K562 (cell line): ENCODE measurements around the gene MRPL52. TPM values are rescaled to one million over a fixed set of nuclear protein-coding genes. Genes with fewer than 3 reads are reported as not detected.

Experiments used
- ATAC-seq: fragments of 200-7000 bp; cut with Tn5 transposase; 3 replicates; pipeline ENCODE4 v1.9.1; 2020; ENCODE audit warnings: moderate library complexity
- BruUV-seq: library from RNA; stranded (reverse); fragments of 400-500 nt; replicated peaks from 2 replicates; lab custom pipeline; 2021; lab: Mats Ljungman, UMichigan
- CTCF ChIA-PET: fragments of 300-600 bp; formaldehyde crosslinking; extraction: SDS; loops from one replicate; lab custom pipeline; 2021; ENCODE audit warnings: low intra/inter-chr PET ratio; lab: Yijun Ruan, JAX
- POLR2A ChIA-PET: fragments of 300-600, 350-650 bp; sonication (Branson Sonifier 250); formaldehyde crosslinking; extraction: SDS; loops from one replicate; lab custom pipeline; 2021; ENCODE audit warnings: antibody characterized with exemption, inconsistent platforms; lab: Yijun Ruan, JAX
- DNase-seq, 4 experiments: peaks; one replicate each; pipeline versions ENCODE4 v3.0.0 to v3.0.0-alpha.2; 2011 to 2018; ENCODE audit warnings: low spot score in 3 of 4, mixed read lengths in 3 of 4; ENCODE audit errors: extremely low read depth in 1 of 4
- FAIRE-seq: peaks from 2 replicates; lab custom pipeline; 2011; peaks lifted over from hg19 to GRCh38; lab: Jason Lieb, UNC
- H2AFZ ChIP-seq: 2 replicates; pipeline ENCODE4 v1.6.0; 2011; ENCODE audit warnings: low read depth, low read length, control low read depth, inconsistent platforms
- H3K27ac ChIP-seq: fragments of 200-600 bp; 3 replicates; pipeline ENCODE4 v1.8.0; 2011; ENCODE audit warnings: low read depth, mild to moderate bottlenecking, control low read depth, inconsistent platforms, low read length, moderate library complexity, mixed read lengths; ENCODE audit errors: extremely low read depth
- H3K27me3 ChIP-seq, 2 experiments: fragments of 300-600 bp in 1 of 2; 2 replicates in 1 of 2; 3 replicates in 1 of 2; pipeline versions ENCODE4 v1.6.0 to v1.8.0; 2011; ENCODE audit warnings: inconsistent platforms in 2 of 2, low read length in 2 of 2, mild to moderate bottlenecking in 1 of 2, mixed read lengths in 1 of 2, moderate library complexity in 1 of 2; ENCODE audit not compliant: control insufficient read depth in 2 of 2, insufficient read depth in 2 of 2
- H3K36me3 ChIP-seq: fragments of 300-600 bp; 3 replicates; pipeline ENCODE4 v1.8.0; 2011; ENCODE audit warnings: mild to moderate bottlenecking, low read length, inconsistent platforms; ENCODE audit not compliant: control insufficient read depth, insufficient read depth
- H3K4me1 ChIP-seq, 2 experiments: fragments of 200-600 bp in 1 of 2; replicated peaks in 1 of 2; 2 replicates in 1 of 2; 3 replicates in 1 of 2; pipeline versions ENCODE4 v1.5.1 to v1.8.0; 2011; ENCODE audit warnings: inconsistent platforms in 2 of 2, low read length in 2 of 2, mild to moderate bottlenecking in 1 of 2, mixed read lengths in 1 of 2, moderate library complexity in 1 of 2; ENCODE audit not compliant: control insufficient read depth in 2 of 2, insufficient read depth in 2 of 2
- H3K4me2 ChIP-seq: 2 replicates; pipeline ENCODE4 v1.6.1; 2011; ENCODE audit warnings: low read length, control low read depth, inconsistent platforms, mixed read lengths; ENCODE audit not compliant: insufficient read depth
- H3K4me3 ChIP-seq: fragments of 200-600 bp; sonication (generic), shearing (Covaris generic); 2 replicates; pipeline ENCODE4 v1.5.1; 2016; ENCODE audit warnings: control low read depth, inconsistent platforms
- H3K79me2 ChIP-seq: fragments of 200-600 bp; 3 replicates; pipeline ENCODE4 v1.8.0; 2011; ENCODE audit warnings: low read length, inconsistent platforms; ENCODE audit not compliant: control insufficient read depth, insufficient read depth
- H3K9ac ChIP-seq, 2 experiments: 2 replicates each; pipeline versions ENCODE4 v1.6.0 to v1.6.1; 2011; ENCODE audit warnings: low read depth in 2 of 2, low read length in 2 of 2, control low read depth in 1 of 2, inconsistent platforms in 1 of 2, mild to moderate bottlenecking in 1 of 2, mixed read lengths in 1 of 2; ENCODE audit not compliant: insufficient read depth in 1 of 2
- H3K9me1 ChIP-seq: one replicate; pipeline ENCODE4 v1.6.0; 2011; ENCODE audit warnings: inconsistent platforms, mild to moderate bottlenecking, low read length, moderate library complexity; ENCODE audit not compliant: control insufficient read depth, insufficient read depth
- H3K9me3 ChIP-seq: replicated peaks from 2 replicates; pipeline ENCODE4 v1.5.1; 2011; ENCODE audit warnings: low read depth, low read length, inconsistent platforms; ENCODE audit not compliant: control insufficient read depth, insufficient read depth
- H4K20me1 ChIP-seq: replicated peaks from 2 replicates; pipeline ENCODE4 v1.6.1; 2011; ENCODE audit warnings: low read length, inconsistent platforms, mixed read lengths; ENCODE audit not compliant: control insufficient read depth, insufficient read depth
- BRD9 ChIP-seq: fragments of 450-650 bp; IDR thresholded peaks from 2 replicates; pipeline ENCODE4 v1.6.1; 2018; ENCODE audit warnings: low read depth; ENCODE audit not compliant: partially characterized antibody
- CCAR2 ChIP-seq: fragments of 200-400 bp; formaldehyde crosslinking; IDR thresholded peaks from 2 replicates; pipeline ENCODE4 v1.6.1; 2017; ENCODE audit warnings: mild to moderate bottlenecking, low read depth, low read length
- POLR2G ChIP-seq: fragments of 200-400 bp; formaldehyde crosslinking; IDR thresholded peaks from 2 replicates; pipeline ENCODE4 v1.6.1; 2017; ENCODE audit warnings: low read depth, mild to moderate bottlenecking, antibody characterized with exemption, low read length, moderate library complexity
- SAFB ChIP-seq: fragments of 200-400 bp; formaldehyde crosslinking; IDR thresholded peaks from 2 replicates; pipeline ENCODE4 v1.6.1; 2017; ENCODE audit warnings: low read depth, low read length, borderline replicate concordance
- ZBED1 ChIP-seq: IDR thresholded peaks from 2 replicates; pipeline ENCODE4 v1.6.1; 2014
- WGBS: fragments of 100-300 bp; shearing (Covaris generic); methylation state at CpG from one replicate; pipeline ENCODE4 v1.1.6; 2016; ENCODE audit warnings: low coverage, mixed read lengths; ENCODE audit not compliant: insufficient coverage; ENCODE audit errors: missing lambda C conversion rate; 5-methylcytosine and 5-hydroxymethylcytosine counted together
- in situ Hi-C: fragments of 300-500 bp; cut with MboI; formaldehyde crosslinking; loops from 4 replicates; pipeline ENCODE4 v1.15.0; 2018; ENCODE audit warnings: inconsistent platforms, mixed read lengths
- intact Hi-C: fragments of 100-400 bp; cut with micrococcal nuclease; formaldehyde crosslinking; loops from 2 replicates; pipeline ENCODE4 v1.14.2; 2022
- polyA plus RNA-seq, 8 experiments: library from polyadenylated mRNA; depleted of rRNA in 4 of 8; stranded (reverse) in 5 of 8; unstranded in 3 of 8; fragments of >200 nt; fragmentation: Nextera tagmentation in 2 of 8; fragmentation: Illumina TruSeq in 1 of 8; extraction: Ambion mirVana in 2 of 8; extraction: Trizol in 1 of 8; gene quantifications; 2 replicates each; pipeline versions ENCODE4 v1.2.1 to v1.2.3, GENCODE V29; 2011 to 2014; ENCODE audit warnings: inconsistent platforms in 1 of 8, missing spikeins in 1 of 8
- total RNA-seq, 7 experiments: library from RNA; depleted of rRNA in 6 of 7; stranded (reverse); fragments of >200 nt in 6 of 7; fragmentation: Illumina TruSeq in 2 of 7; extraction: Trizol in 2 of 7; gene quantifications; 2 replicates each; pipeline versions ENCODE4 v1.2.1 to v1.2.3, GENCODE V29; 2011 to 2021; ENCODE audit warnings: low replicate concordance in 1 of 7
- TF ChIP-seq, protein P1 (sequence below): fragments of 450-650 bp; IDR thresholded peaks from 2 replicates; pipeline ENCODE4 v1.7.1; 2018; ENCODE audit warnings: mild to moderate bottlenecking, low read depth; ENCODE audit not compliant: partially characterized antibody

Gene MRPL52
- total and polyA plus RNA-seq, 9 of the 15 experiments (the other 6 are each of a cell fraction or from before 2014, with no cell fraction given): 56.5 to 213 (median 168) TPM

DNA sequence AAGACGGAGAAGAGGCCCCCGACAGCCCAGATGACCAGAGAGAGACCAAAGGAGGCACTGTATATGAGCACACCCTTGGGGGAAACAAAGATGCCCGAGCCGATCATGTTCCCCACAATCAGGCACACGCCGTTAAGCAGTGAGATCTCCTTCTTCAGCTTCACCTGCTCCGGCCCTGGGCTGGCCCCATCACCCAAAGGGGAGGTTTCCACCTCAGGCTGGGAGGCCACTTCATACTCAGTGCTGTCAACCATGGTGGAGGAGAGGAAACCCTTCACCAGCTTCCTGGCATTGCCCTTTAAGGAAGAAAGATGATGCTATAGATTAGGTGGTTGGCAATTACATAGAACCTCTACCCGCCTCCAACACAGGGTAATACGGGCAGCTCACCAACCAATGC lies 16.5 kb upstream of the MRPL52 start:
- DNase-seq: no peak
- H3K9me1 ChIP-seq: no peaks in the 10 kb centered on the region
- no peak overlapping the region for H2AFZ ChIP-seq
- ChIA-PET CTCF (interaction anchor here (0.6 kb wide), 1 partner anchor 38 kb away, joined by 5 read pairs; no protein-coding TSS in a partner anchor), POLR2A (interaction anchor here (0.5 to 1.4 kb wide), 8 partner anchors 9 to 209 kb away, joined by 3 to 6 read pairs (median 3); no protein-coding TSS in a partner anchor)
- no peak overlapping the region for H3K4me2 ChIP-seq
- ATAC-seq: no peak
- no peak overlapping the region for H3K4me3 ChIP-seq
- H4K20me1 ChIP-seq: no peaks in the 10 kb centered on the region
- no peaks in the 10 kb centered on the region for H3K9me3 ChIP-seq
- no peaks in the 10 kb centered on the region for H3K36me3 ChIP-seq
- H3K9ac ChIP-seq: peak overlapping the region in 1 of 2 experiments; percentile 20; a peak in 1 of 4 replicates
- H3K27me3 ChIP-seq: peaks cover 7 to 32% of the 10 kb centered on the region in 2 experiments; a peak in 4 of 5 replicates
- H3K79me2 ChIP-seq: no peaks in the 10 kb centered on the region
- no peaks in the 10 kb centered on the region; a peak in 1 of 5 replicates for H3K4me1 ChIP-seq
- no peak overlapping the region for H3K27ac ChIP-seq
- WGBS: 11% methylated on average over 9 of the region's 9 CpGs
- BruUV-seq: no TSS peak
- TF ChIP-seq BRD9 (no peak), CCAR2 (no peak), ZBED1 (no peak), POLR2G (no peak), SAFB (no peak)
- TF ChIP-seq, protein P1, sequence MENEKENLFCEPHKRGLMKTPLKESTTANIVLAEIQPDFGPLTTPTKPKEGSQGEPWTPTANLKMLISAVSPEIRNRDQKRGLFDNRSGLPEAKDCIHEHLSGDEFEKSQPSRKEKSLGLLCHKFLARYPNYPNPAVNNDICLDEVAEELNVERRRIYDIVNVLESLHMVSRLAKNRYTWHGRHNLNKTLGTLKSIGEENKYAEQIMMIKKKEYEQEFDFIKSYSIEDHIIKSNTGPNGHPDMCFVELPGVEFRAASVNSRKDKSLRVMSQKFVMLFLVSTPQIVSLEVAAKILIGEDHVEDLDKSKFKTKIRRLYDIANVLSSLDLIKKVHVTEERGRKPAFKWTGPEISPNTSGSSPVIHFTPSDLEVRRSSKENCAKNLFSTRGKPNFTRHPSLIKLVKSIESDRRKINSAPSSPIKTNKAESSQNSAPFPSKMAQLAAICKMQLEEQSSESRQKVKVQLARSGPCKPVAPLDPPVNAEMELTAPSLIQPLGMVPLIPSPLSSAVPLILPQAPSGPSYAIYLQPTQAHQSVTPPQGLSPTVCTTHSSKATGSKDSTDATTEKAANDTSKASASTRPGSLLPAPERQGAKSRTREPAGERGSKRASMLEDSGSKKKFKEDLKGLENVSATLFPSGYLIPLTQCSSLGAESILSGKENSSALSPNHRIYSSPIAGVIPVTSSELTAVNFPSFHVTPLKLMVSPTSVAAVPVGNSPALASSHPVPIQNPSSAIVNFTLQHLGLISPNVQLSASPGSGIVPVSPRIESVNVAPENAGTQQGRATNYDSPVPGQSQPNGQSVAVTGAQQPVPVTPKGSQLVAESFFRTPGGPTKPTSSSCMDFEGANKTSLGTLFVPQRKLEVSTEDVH: no peak
- intact Hi-C loops (no loop called here), in situ Hi-C loops (no loop called here)
- no peak for FAIRE-seq
